MM.1S (cell line): ENCODE results near the gene PMIS2.

Experiments used
- DNase-seq: peaks from one replicate; pipeline ENCODE4 v3.0.0-alpha.2; 2015
- H2AFZ ChIP-seq: fragments of 300-600 bp; sonication (generic); 2 replicates; pipeline ENCODE4 v1.6.0; 2016; ENCODE audit warnings: antibody characterized with exemption, low read length
- H3F3A ChIP-seq: fragments of 300-600 bp; sonication (generic); 2 replicates; pipeline ENCODE4 v1.6.1; 2016; ENCODE audit warnings: mild to moderate bottlenecking, antibody characterized with exemption, low read length, moderate library complexity, mixed read lengths; ENCODE audit not compliant: insufficient read depth
- H3K27ac ChIP-seq: fragments of 300-600 bp; sonication (generic); 2 replicates; pipeline ENCODE4 v1.5.1; 2016; ENCODE audit warnings: mild to moderate bottlenecking, low read length
- H3K27me3 ChIP-seq: fragments of 300-600 bp; sonication (generic); replicated peaks from 2 replicates; pipeline ENCODE4 v1.6.0; 2016; ENCODE audit warnings: low read length; ENCODE audit not compliant: insufficient read depth
- H3K36me3 ChIP-seq: fragments of 300-600 bp; sonication (generic); replicated peaks from 2 replicates; pipeline ENCODE4 v1.6.1; 2016; ENCODE audit warnings: mild to moderate bottlenecking, low read length, mixed read lengths; ENCODE audit not compliant: insufficient read depth
- H3K4me1 ChIP-seq: fragments of 300-600 bp; sonication (generic); 2 replicates; pipeline ENCODE4 v1.6.1; 2016; ENCODE audit warnings: low read length, mixed read lengths
- H3K4me2 ChIP-seq: fragments of 300-600 bp; sonication (generic); 2 replicates; pipeline ENCODE4 v1.6.0; 2016; ENCODE audit warnings: low read depth, low read length
- H3K4me3 ChIP-seq: fragments of 300-600 bp; sonication (generic); 2 replicates; pipeline ENCODE4 v1.5.1; 2016; ENCODE audit warnings: low read length, mixed read lengths
- H3K79me2 ChIP-seq: fragments of 300-600 bp; sonication (generic); 2 replicates; pipeline ENCODE4 v1.6.1; 2016; ENCODE audit warnings: mixed run types, low read length, mixed read lengths
- H3K9ac ChIP-seq: fragments of 300-600 bp; sonication (generic); 2 replicates; pipeline ENCODE4 v1.6.1; 2016; ENCODE audit warnings: low read length, mixed read lengths
- H3K9me2 ChIP-seq: fragments of 300-600 bp; sonication (generic); replicated peaks from 2 replicates; pipeline ENCODE4 v1.6.1; 2016; ENCODE audit warnings: mild to moderate bottlenecking, low read length, mixed read lengths; ENCODE audit not compliant: insufficient read depth
- H3K9me3 ChIP-seq: fragments of 300-600 bp; sonication (generic); replicated peaks from 2 replicates; pipeline ENCODE4 v1.6.1; 2016; ENCODE audit warnings: mild to moderate bottlenecking, low read length, mixed read lengths; ENCODE audit not compliant: insufficient read depth
- H4K20me1 ChIP-seq: fragments of 300-600 bp; sonication (generic); 2 replicates; pipeline ENCODE4 v1.6.1; 2016; ENCODE audit warnings: mild to moderate bottlenecking, low read length, moderate library complexity, mixed read lengths; ENCODE audit not compliant: insufficient read depth
- EZH2 ChIP-seq: fragments of 300-600 bp; sonication (generic); optimal IDR thresholded peaks from 2 replicates; pipeline ENCODE3; 2017; ENCODE audit warnings: low read depth, mild to moderate bottlenecking, antibody characterized with exemption, low read length, mixed read lengths
- EZH2phosphoT487 ChIP-seq: fragments of 300-600 bp; sonication (generic); IDR thresholded peaks from 2 replicates; pipeline ENCODE4 v1.6.1; 2018; ENCODE audit warnings: antibody characterized with exemption, low read length
- TF ChIP-seq, protein P1 (sequence below): fragments of 300-600 bp; sonication (generic); IDR thresholded peaks from 2 replicates; pipeline ENCODE4 v1.5.1; 2016; ENCODE audit warnings: antibody characterized with exemption, low read length, mixed read lengths

PMIS2 gene

DNA sequence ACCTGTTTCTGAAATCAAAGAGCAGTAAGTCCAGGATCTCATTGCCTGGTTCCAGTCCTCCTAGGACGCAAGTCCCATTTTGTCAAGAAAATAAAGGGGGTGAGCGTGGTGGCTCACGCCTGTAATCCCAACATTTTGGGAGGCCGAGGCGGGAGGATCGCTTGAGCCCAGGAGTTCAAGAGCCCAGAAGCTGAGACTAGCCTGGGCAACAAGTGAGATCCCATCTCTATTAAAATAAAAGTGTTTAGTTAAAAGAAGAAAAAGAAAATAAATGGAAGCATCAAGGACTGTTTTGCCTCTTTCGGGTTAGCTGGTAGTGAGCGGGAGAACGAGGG, 26.2 kb downstream of the PMIS2 start:
- Histone ChIP-seq H4K20me1 (no peaks in the 10 kb centered on the region), H3F3A (no peaks in the 10 kb centered on the region), H3K27ac (no peak overlapping the region), H3K36me3 (no peaks in the 10 kb centered on the region), H3K27me3 (no peaks in the 10 kb centered on the region), H3K4me1 (peaks cover 16% of the 10 kb centered on the region), H3K9me2 (no peaks in the 10 kb centered on the region), H3K9ac (peak overlapping the region; percentile 90; the same call in 1 of the 2 replicates), H3K4me3 (peak overlapping the region; percentile 75), H2AFZ (peak overlapping the region; percentile 75), H3K79me2 (peaks cover 5% of the 10 kb centered on the region), H3K9me3 (no peaks in the 10 kb centered on the region), H3K4me2 (peak overlapping the region; percentile 76)
- TF ChIP-seq EZH2, result no peak
- TF ChIP-seq, protein P1, sequence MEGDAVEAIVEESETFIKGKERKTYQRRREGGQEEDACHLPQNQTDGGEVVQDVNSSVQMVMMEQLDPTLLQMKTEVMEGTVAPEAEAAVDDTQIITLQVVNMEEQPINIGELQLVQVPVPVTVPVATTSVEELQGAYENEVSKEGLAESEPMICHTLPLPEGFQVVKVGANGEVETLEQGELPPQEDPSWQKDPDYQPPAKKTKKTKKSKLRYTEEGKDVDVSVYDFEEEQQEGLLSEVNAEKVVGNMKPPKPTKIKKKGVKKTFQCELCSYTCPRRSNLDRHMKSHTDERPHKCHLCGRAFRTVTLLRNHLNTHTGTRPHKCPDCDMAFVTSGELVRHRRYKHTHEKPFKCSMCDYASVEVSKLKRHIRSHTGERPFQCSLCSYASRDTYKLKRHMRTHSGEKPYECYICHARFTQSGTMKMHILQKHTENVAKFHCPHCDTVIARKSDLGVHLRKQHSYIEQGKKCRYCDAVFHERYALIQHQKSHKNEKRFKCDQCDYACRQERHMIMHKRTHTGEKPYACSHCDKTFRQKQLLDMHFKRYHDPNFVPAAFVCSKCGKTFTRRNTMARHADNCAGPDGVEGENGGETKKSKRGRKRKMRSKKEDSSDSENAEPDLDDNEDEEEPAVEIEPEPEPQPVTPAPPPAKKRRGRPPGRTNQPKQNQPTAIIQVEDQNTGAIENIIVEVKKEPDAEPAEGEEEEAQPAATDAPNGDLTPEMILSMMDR, result no peak
- TF ChIP-seq EZH2phosphoT487, result no peak
- no peak for DNase-seq

DNA sequence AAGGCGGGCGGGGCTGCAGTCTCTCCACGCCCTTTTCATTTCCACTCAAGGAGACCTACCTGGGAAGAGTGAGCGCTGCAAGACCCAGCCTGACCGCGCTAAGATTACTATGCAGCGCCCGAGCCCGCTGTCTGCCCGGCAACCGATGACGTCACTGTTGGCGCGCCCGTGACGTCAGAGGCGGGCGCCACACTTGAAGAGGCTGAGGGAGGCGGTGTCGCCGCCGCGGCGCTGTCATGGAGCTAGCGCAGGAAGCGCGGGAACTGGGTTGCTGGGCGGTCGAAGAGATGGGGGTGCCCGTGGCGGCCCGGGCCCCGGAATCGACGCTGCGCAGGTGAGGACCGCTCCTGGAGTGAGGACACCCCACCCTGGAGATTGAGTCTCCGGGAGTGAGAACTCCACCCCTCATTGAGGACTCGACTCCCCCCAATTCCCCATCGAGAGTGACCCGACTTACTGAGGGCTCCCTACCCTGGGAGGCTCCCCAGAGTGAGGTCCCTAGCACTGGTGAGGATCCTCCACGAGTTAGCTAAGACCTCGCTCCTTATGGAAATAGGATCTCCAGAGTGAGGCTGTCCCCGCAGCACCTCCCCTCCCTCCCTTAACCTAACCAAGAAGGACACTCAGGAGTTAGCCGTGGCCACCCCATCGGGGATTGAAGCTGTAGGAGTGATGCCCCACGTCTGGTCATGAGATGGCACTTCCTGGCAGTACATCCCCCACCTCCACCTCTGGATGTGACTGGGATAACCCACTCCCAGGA, 26.8 kb downstream of the PMIS2 start, which contains the start of gene HAUS5:
TSS of gene HAUS5 (plus strand) at position 177 of the 763 bp plus-strand sequence. CDS start at position 237, 60 bp downstream.
- Histone ChIP-seq H3K9me3 (no peaks in the 10 kb centered on the region), H3F3A (no peaks in the 10 kb centered on the region), H3K27ac (peak within 1 kb of the TSS; percentile 22; the same call in 1 of the 2 replicates), H3K36me3 (no peaks in the 10 kb centered on the region), H3K4me3 (peak within 1 kb of the TSS; percentile 75), H3K4me2 (peak within 1 kb of the TSS; percentile 76), H3K9me2 (no peaks in the 10 kb centered on the region), H3K27me3 (no peaks in the 10 kb centered on the region), H3K79me2 (peaks cover 5% of the 10 kb centered on the region), H3K9ac (peak within 1 kb of the TSS; percentile 90), H2AFZ (peak within 1 kb of the TSS; percentile 75), H3K4me1 (peaks cover 16% of the 10 kb centered on the region), H4K20me1 (no peaks in the 10 kb centered on the region)
- TF ChIP-seq, protein P1, result no peak
- TF ChIP-seq EZH2phosphoT487, result no peak
- TF ChIP-seq EZH2, result no peak
- DNase-seq, result peak; percentile 94

DNA sequence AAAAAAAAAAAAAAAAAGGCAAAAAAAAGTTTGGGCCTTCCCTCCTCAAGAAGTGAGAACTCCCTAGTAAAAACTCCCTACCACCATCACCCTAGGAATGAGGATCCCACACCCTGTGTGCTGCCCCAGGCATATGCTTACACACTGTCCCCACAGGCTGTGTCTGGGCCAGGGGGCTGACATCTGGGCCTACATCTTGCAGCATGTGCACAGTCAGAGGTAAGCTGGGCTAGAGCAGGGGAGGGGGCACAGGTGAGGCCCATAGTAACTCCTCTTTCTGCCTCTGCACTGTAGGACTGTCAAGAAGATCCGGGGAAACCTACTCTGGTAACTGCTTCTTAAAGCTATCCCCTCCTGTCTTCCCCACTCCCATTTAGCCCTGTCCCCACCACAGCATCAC, 27.6 kb downstream of the PMIS2 start:
- no peaks in the 10 kb centered on the region for H3F3A ChIP-seq
- no peak overlapping the region for H3K4me3 ChIP-seq
- H3K9me2 ChIP-seq, result no peaks in the 10 kb centered on the region
- peaks cover 5% of the 10 kb centered on the region for H3K79me2 ChIP-seq
- peak overlapping the region; percentile 76; the same call in 1 of the 2 replicates for H3K4me2 ChIP-seq
- H3K4me1 ChIP-seq, result peaks cover 16% of the 10 kb centered on the region
- H3K36me3 ChIP-seq, result no peaks in the 10 kb centered on the region
- no peak overlapping the region for H3K27ac ChIP-seq
- H3K9ac ChIP-seq, result no peak overlapping the region; the same call in 1 of the 2 replicates
- H3K27me3 ChIP-seq, result no peaks in the 10 kb centered on the region
- no peak overlapping the region for H2AFZ ChIP-seq
- H3K9me3 ChIP-seq, result no peaks in the 10 kb centered on the region
- no peak for DNase-seq
- no peaks in the 10 kb centered on the region for H4K20me1 ChIP-seq
- TF ChIP-seq EZH2 (no peak), EZH2phosphoT487 (no peak)
- TF ChIP-seq, protein P1, result no peak
